BE2C (cell line): ENCODE data around the gene SLC27A4.

ENCODE experiments used
- DNase-seq: peaks from one replicate; pipeline ENCODE4 v3.0.0-alpha.2; 2020
- H3K27me3 ChIP-seq: fragments of 250-450 bp; sonication (Bioruptor Pico); 2 replicates; pipeline ENCODE4 v1.5.1; 2020; ENCODE audit warnings: mild to moderate bottlenecking
- H3K36me3 ChIP-seq: fragments of 250-450 bp; sonication (Bioruptor Pico); 2 replicates; pipeline ENCODE4 v1.5.1; 2020; ENCODE audit warnings: mild to moderate bottlenecking
- H3K4me1 ChIP-seq: fragments of 250-450 bp; sonication (Bioruptor Pico); 2 replicates; pipeline ENCODE4 v1.5.1; 2020
- H3K4me3 ChIP-seq: 2 replicates; pipeline ENCODE4 v1.5.1; 2011; ENCODE audit warnings: low read depth, low read length
- H3K9me3 ChIP-seq: fragments of 250-450 bp; sonication (Bioruptor Pico); 2 replicates; pipeline ENCODE4 v1.5.1; 2020
- TF ChIP-seq, protein P1 (sequence below): IDR thresholded peaks from 2 replicates; pipeline ENCODE4 v1.5.1; 2012; ENCODE audit warnings: mild to moderate bottlenecking, low read depth, low read length

SLC27A4 gene

DNA sequence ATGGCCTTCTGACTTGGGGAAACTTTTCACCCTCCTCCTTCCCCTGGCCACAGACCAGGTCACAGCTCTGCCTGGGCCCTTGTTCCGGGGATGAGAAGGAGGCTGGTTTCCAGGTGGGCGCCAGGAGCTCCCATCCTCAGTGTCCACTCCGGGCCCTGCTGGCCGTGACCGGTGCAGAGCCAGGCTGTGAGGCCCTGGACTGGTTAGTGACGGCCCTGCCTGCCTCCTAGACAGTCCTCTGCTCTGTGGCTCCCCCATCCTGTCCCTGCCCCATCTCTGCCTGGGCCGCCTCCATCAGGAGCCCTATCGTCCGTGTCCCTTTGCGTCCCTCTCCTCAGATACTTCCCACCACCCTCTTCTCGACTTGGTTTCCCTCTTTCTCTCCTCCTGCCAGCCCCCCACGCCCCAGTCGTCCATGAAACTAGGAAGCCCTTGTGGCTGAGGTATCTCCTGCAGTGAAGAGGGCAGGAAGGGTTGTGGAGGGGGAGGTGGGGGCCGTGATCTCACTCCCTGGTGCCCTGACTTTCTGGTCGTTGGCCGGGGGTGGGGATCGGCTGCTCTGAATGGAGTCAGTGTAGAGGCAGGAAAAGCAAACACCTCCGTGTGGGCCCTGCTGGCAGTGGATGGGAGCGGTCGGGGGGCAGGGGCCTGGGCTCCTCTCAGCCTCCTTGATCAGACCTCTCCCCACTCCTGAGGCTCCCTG is 64.9 kb downstream of the SLC27A4 start:
- Histone ChIP-seq H3K4me1 (no peaks in the 10 kb centered on the region), H3K4me3 (no peak overlapping the region), H3K9me3 (no peaks in the 10 kb centered on the region), H3K27me3 (no peaks in the 10 kb centered on the region), H3K36me3 (no peaks in the 10 kb centered on the region)
- TF ChIP-seq, protein P1, sequence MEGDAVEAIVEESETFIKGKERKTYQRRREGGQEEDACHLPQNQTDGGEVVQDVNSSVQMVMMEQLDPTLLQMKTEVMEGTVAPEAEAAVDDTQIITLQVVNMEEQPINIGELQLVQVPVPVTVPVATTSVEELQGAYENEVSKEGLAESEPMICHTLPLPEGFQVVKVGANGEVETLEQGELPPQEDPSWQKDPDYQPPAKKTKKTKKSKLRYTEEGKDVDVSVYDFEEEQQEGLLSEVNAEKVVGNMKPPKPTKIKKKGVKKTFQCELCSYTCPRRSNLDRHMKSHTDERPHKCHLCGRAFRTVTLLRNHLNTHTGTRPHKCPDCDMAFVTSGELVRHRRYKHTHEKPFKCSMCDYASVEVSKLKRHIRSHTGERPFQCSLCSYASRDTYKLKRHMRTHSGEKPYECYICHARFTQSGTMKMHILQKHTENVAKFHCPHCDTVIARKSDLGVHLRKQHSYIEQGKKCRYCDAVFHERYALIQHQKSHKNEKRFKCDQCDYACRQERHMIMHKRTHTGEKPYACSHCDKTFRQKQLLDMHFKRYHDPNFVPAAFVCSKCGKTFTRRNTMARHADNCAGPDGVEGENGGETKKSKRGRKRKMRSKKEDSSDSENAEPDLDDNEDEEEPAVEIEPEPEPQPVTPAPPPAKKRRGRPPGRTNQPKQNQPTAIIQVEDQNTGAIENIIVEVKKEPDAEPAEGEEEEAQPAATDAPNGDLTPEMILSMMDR = no peak
- DNase-seq = no peak

DNA sequence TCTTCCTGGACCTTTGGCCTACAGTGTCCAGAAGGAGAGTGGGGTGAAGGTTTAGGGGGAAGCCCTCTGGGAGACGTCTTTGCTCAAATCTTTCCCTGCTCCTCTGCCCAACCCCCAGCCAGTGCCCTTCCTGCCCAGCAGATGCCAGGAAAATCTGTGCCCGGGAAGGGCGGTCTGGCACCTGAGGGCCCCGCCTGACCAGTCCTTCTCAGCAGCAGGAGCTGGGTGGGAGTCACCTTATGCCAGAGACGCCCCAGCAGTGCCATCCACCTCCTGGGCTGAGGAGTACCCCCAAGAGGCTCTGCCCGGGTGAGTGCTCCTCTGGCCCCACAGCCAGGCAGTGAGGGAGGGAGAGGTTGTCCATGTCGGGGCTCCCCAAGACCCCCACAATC is 65.4 kb downstream of the SLC27A4 start:
- Histone ChIP-seq H3K4me1 (no peaks in the 10 kb centered on the region), H3K27me3 (no peaks in the 10 kb centered on the region), H3K9me3 (no peaks in the 10 kb centered on the region), H3K4me3 (no peak overlapping the region), H3K36me3 (no peaks in the 10 kb centered on the region)
- TF ChIP-seq, protein P1 = no peak
- DNase-seq = no peak

DNA sequence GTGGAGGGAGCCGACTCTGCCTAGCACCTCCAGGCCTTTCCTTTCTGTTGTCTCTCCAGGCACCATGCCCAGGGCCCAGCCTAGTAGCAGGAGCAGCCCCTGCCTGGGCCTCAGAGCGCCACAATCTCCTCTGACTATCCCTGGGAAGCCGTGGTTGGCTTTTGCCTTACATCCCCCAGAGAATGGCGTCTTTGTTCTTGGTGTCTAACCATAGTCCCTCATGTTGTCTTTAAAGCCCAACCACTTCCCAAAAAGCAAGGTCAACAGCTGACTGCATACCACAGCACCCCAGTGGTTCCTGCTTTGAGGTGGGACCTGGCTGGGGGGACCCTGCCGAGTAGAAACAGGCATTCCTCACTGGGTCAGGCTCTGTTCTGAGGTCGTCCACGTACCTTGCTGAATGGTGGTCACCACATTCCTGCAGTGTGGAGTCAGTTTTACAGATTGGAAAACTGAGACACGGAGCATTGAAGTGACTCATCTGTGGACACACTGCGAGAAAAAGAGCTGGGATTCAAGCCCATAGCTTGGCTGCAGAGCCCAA is 66.6 kb downstream of the SLC27A4 start:
- Histone ChIP-seq H3K27me3 (no peaks in the 10 kb centered on the region), H3K9me3 (no peaks in the 10 kb centered on the region), H3K4me3 (no peak overlapping the region), H3K36me3 (no peaks in the 10 kb centered on the region), H3K4me1 (no peaks in the 10 kb centered on the region)
- no peak for DNase-seq
- TF ChIP-seq, protein P1 = no peak

DNA sequence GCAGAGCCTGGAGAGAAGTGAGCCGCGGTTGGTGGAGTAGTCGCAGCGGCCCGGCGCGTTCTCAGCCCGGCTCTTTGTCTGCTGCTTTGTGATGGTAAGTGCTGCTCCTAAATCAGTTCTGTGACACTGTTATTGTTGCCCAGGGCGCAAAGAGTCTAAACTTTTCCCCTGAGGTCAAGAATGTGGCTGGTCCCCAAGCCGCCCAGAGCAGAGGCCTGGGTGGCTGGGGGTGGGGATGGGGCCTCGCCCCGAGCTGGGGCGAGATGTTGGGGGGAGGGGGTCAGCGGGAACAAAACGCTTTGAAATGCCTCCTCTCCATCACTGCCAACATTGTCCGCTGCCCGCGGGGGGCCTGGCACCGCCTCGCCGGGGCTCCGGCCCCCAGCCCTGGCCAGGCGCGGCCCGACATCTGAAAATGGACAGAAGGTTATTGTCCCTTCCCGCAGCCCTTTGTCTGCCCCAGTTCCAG is 68.7 kb downstream of the SLC27A4 start:
- TF ChIP-seq, protein P1 = no peak
- Histone ChIP-seq H3K27me3 (no peaks in the 10 kb centered on the region), H3K9me3 (no peaks in the 10 kb centered on the region), H3K4me1 (no peaks in the 10 kb centered on the region), H3K4me3 (no peak overlapping the region), H3K36me3 (no peaks in the 10 kb centered on the region)
- DNase-seq = no peak

DNA sequence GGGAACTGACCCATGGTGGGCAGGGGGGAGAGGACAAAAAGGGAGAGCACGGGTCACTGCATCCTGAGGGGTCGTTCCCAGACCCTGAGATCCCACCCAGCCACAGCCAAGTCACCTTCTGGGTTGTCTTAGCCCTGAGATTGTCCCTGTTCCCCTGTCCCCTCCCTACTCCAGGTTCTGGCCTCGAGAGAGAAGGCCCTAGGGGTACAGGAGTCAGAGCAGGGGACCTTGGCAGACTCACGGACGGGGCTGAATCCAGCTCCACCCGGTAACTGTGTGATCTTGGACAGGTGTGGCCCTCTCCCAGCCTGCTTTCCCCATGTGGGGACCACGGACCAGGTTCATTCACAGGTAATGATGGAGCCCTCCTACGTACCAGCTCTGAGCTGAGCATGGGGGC is 69.1 kb downstream of the SLC27A4 start:
- no peaks in the 10 kb centered on the region for H3K36me3 ChIP-seq
- H3K4me3 ChIP-seq = no peak overlapping the region
- H3K4me1 ChIP-seq = no peaks in the 10 kb centered on the region
- H3K9me3 ChIP-seq = no peaks in the 10 kb centered on the region
- TF ChIP-seq, protein P1 = no peak
- no peaks in the 10 kb centered on the region for H3K27me3 ChIP-seq
- DNase-seq = no peak

DNA sequence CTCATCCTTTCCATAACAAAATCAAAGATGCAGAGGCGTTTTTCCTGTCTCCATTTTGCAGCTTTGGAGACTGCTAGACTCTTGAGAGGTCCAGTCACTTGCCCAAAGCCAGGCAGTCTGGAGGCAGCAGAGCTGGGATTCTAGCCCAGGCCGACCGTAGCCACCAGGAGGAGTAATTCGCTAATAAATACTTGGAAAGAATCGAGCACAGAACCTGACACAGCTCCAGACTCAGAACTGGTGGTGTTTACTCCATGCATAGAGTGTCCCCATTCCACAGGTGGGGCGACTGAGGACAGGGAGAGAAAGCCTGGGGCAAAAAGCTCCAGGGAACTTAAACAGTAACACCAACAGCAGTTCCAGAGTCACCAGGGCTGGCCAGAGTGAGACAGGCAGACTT is 69.7 kb downstream of the SLC27A4 start:
- Histone ChIP-seq H3K27me3 (no peaks in the 10 kb centered on the region), H3K4me1 (no peaks in the 10 kb centered on the region), H3K9me3 (no peaks in the 10 kb centered on the region), H3K4me3 (no peak overlapping the region), H3K36me3 (no peaks in the 10 kb centered on the region)
- TF ChIP-seq, protein P1 = peak; percentile 41
- DNase-seq = peak; percentile 32
